WERI-Rb-1 (cell line): ENCODE measurements around the gene PDZD8.
A peak's percentile ranks its signal among the peaks of the same experiment; 100 is the strongest.

ENCODE experiments used
- DNase-seq: peaks from one replicate; pipeline ENCODE4 v3.0.0-alpha.2; 2020
- H3K27ac ChIP-seq: fragments of 250-450 bp; sonication (Bioruptor Pico); 2 replicates; pipeline ENCODE4 v1.5.1; 2020; ENCODE audit warnings: mild to moderate bottlenecking, moderate library complexity
- H3K27me3 ChIP-seq: fragments of 250-450 bp; sonication (Bioruptor Pico); 2 replicates; pipeline ENCODE4 v1.5.1; 2021; ENCODE audit warnings: mild to moderate bottlenecking, low read depth, moderate library complexity; ENCODE audit not compliant: insufficient read depth, severe bottlenecking
- H3K36me3 ChIP-seq: fragments of 250-450 bp; sonication (Bioruptor Pico); 2 replicates; pipeline ENCODE4 v1.5.1; 2020; ENCODE audit warnings: mild to moderate bottlenecking, moderate library complexity
- H3K4me3 ChIP-seq: 2 replicates; pipeline ENCODE4 v1.5.1; 2011; ENCODE audit warnings: low read depth, mild to moderate bottlenecking, control low read depth, low read length
- H3K9me3 ChIP-seq: fragments of 250-450 bp; sonication (Bioruptor Pico); 2 replicates; pipeline ENCODE4 v1.5.1; 2021; ENCODE audit warnings: mild to moderate bottlenecking, moderate library complexity; ENCODE audit not compliant: severe bottlenecking
- CTCF ChIP-seq: IDR thresholded peaks from 2 replicates; pipeline ENCODE4 v1.5.1; 2011; ENCODE audit warnings: low read depth, mild to moderate bottlenecking, control low read depth, inconsistent platforms, low read length

Gene PDZD8

GRCh38 chr10:117324367-117324766 lies 50.9 kb downstream of the PDZD8 start:
- H3K36me3 ChIP-seq: no peaks in the 10 kb centered on the region
- H3K4me3 ChIP-seq: no peak overlapping the region
- no peak overlapping the region for H3K27ac ChIP-seq
- H3K27me3 ChIP-seq: no peaks in the 10 kb centered on the region
- no peak for TF ChIP-seq CTCF
- DNase-seq: no peak
- no peaks in the 10 kb centered on the region for H3K9me3 ChIP-seq

- H3K36me3 ChIP-seq: peaks cover 8% of the 10 kb centered on the region
- H3K4me3 ChIP-seq: no peak overlapping the region
- no peak for TF ChIP-seq CTCF
- H3K9me3 ChIP-seq: no peaks in the 10 kb centered on the region
- DNase-seq: no peak
- H3K27ac ChIP-seq: no peak overlapping the region
- H3K27me3 ChIP-seq: no peaks in the 10 kb centered on the region
Observed at GRCh38 chr10:117322260-117322659, 53.0 kb downstream of the PDZD8 start.

- H3K27me3 ChIP-seq: no peaks in the 10 kb centered on the region
- H3K27ac ChIP-seq: no peak overlapping the region
- no peak overlapping the region for H3K4me3 ChIP-seq
- H3K36me3 ChIP-seq: peaks cover 8% of the 10 kb centered on the region
- H3K9me3 ChIP-seq: no peaks in the 10 kb centered on the region
- TF ChIP-seq CTCF: 0 out of 2 replicates have a peak, but pooled peaks have one; percentile 16
- no peak for DNase-seq
Observed at GRCh38 chr10:117320050-117320665, 55.1 kb downstream of the PDZD8 start.

GRCh38 chr10:117318909-117319308 lies 56.3 kb downstream of the PDZD8 start:
- no peak for DNase-seq
- H3K27me3 ChIP-seq: no peaks in the 10 kb centered on the region
- H3K9me3 ChIP-seq: no peaks in the 10 kb centered on the region
- H3K4me3 ChIP-seq: no peak overlapping the region
- H3K27ac ChIP-seq: no peak overlapping the region
- no peak for TF ChIP-seq CTCF
- peaks cover 8% of the 10 kb centered on the region for H3K36me3 ChIP-seq

- Histone ChIP-seq H3K27ac (no peak overlapping the region), H3K9me3 (no peaks in the 10 kb centered on the region), H3K27me3 (no peaks in the 10 kb centered on the region), H3K4me3 (no peak overlapping the region), H3K36me3 (peaks cover 8% of the 10 kb centered on the region)
- DNase-seq: no peak
- TF ChIP-seq CTCF: no peak
Observed at GRCh38 chr10:117316701-117317100, 58.5 kb downstream of the PDZD8 start.

GRCh38 chr10:117313641-117314040 lies 61.6 kb downstream of the PDZD8 start:
- Histone ChIP-seq H3K36me3 (peaks cover 11% of the 10 kb centered on the region), H3K4me3 (no peak overlapping the region), H3K27ac (no peak overlapping the region), H3K27me3 (no peaks in the 10 kb centered on the region), H3K9me3 (no peaks in the 10 kb centered on the region)
- TF ChIP-seq CTCF: no peak
- no peak for DNase-seq
